ENCODE results near the gene MOSMO.

DNA sequence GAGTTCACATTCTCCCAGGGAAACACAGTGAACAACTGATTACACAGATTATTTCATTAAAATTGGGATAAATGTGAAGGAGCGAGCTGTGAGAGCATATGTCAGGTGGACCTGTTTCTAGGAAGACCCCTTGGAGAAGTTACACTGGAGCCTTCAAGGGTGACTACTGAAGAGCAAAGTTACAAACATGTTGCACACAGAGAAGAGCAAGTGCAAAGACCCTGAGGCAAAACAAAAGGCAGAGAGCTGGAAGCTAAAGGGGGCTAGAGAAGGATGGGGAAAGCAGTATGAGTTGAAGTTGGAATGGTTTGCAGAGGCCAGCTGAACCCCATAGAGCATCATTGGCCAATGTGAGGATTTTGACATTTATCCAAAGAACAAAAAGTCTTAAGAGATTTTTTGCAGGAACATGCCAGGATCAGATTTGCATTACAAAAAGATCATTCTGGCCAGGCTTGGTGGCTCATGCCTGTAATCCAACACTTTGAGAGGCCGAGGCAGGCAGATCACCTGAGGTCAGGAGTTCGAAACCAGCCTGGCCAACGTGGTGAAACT is 21.1 kb upstream of the MOSMO start:
- TF ChIP-seq, protein P1, sequence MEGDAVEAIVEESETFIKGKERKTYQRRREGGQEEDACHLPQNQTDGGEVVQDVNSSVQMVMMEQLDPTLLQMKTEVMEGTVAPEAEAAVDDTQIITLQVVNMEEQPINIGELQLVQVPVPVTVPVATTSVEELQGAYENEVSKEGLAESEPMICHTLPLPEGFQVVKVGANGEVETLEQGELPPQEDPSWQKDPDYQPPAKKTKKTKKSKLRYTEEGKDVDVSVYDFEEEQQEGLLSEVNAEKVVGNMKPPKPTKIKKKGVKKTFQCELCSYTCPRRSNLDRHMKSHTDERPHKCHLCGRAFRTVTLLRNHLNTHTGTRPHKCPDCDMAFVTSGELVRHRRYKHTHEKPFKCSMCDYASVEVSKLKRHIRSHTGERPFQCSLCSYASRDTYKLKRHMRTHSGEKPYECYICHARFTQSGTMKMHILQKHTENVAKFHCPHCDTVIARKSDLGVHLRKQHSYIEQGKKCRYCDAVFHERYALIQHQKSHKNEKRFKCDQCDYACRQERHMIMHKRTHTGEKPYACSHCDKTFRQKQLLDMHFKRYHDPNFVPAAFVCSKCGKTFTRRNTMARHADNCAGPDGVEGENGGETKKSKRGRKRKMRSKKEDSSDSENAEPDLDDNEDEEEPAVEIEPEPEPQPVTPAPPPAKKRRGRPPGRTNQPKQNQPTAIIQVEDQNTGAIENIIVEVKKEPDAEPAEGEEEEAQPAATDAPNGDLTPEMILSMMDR (IDR thresholded peaks at IDR 0.05; ENCODE audit: low read depth, low read length, poor library complexity, severe bottlenecking) = no peak
- TF ChIP-seq EZH2phosphoT487 (IDR thresholded peaks at IDR 0.05; ENCODE audit: borderline replicate concordance, low read length) = no peak
